D341Med (cell line): Measurements from ENCODE around the gene NBEAL2.
"Not testable (repeated sequence)": the region's sequence is repeated elsewhere in the genome, so short reads cannot be mapped to it uniquely, and the experiment has no call there.

Experiments
- DNase-seq: peaks from one replicate; pipeline ENCODE4 v3.0.0; 2012; ENCODE audit warnings: low spot score

Gene NBEAL2

DNA sequence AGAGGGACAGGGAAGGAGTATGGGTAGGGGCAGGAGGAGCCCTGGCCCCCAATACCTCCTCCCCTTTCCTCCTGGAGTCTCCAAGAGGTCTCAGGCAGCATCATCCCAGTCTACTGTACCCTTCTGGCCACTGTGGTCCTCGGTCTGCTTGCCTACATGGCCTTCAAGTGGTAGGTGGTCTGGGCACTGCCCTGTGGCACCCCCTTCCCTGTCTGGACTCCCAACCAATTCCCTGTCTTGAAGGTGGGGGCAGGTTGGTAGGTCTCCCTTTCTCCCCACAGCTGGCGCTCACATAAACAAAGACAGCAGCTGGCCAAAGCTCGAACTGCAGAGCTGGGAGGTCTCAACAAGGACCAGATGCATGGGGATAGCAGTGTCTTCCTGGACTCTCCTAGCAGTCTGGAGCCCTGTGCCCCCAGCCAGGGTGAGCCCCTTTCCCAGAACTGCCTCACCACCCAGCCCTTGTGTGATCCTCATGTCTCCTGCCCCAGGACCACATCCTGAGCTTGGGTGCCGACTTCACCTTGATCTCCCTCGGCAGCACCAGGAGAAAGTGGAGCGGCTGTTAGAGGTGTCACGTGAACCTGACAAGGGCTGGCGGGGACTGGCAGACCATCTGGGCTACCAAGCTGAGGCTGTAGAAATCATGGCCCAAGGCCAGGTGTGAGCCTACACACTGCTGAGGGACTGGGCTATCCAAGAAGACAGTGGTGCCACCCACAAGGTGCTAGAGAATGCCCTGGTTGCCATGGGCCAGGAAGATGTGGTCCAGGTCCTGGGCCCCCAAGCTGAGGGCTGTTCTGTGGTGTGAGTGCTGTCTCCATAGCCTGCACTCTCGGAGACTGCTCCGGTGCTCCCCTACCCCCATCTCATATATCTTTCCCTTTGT is 33.1 kb downstream of the NBEAL2 start:
- DNase-seq = no peak

DNA sequence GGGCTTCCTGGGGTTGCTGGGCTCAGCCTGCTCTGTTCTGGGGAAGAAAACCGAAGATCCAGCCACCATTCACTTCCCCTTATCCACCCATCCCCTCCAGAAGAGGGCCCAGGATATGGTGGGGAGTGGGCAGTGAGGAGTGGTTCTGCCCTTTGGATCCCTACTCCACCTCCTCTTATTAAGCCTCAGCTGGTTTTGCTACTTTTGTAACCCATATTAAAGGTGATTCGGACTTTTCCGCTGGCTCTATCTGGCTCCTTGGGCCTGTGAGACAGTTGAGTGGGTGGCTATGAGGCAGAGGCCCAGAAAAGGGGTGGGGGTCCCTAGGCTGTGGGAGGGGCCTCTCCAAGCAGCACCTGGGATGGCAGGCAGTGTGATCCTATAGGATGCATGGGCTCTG is 33.8 kb downstream of the NBEAL2 start:
- DNase-seq = no peak

DNA sequence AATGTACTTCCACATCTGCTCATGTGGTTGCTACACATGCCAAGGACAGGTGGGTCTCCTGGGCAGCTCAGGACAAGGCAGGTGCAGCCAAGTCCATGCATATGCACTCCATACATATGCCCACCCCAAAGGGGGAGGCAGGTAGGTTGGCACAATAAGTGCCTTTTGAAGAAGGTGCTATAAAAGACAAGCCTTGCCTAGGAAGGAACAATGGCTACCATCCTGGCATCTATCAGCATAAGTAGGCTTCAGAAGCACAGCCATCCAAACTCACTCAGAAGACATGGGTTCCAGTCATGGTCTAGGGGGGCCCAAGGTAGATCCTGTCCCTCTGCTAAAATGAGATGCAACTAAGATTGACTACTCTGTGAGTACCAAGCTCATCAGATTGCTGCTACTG is 34.6 kb downstream of the NBEAL2 start:
- no peak for DNase-seq

DNA sequence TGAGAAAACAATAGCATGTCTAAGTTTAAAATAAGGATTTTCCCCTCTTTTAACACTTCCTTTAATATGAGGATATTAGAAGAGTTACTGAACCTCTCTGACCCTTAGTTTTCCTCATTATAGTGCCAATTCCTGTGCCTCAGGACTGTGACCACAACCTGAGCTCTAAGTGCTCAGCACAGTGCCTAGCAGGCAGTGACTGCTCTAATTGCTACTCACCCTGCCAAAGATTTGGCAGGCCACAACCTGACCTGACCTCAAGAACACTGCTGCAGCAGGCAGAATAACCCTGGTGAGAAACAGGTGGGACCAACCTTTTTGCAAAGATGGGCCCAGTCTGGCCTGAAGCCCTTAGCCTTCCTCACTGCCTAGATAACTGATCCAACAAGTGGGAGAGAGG is 35.7 kb downstream of the NBEAL2 start:
- no peak for DNase-seq

DNA sequence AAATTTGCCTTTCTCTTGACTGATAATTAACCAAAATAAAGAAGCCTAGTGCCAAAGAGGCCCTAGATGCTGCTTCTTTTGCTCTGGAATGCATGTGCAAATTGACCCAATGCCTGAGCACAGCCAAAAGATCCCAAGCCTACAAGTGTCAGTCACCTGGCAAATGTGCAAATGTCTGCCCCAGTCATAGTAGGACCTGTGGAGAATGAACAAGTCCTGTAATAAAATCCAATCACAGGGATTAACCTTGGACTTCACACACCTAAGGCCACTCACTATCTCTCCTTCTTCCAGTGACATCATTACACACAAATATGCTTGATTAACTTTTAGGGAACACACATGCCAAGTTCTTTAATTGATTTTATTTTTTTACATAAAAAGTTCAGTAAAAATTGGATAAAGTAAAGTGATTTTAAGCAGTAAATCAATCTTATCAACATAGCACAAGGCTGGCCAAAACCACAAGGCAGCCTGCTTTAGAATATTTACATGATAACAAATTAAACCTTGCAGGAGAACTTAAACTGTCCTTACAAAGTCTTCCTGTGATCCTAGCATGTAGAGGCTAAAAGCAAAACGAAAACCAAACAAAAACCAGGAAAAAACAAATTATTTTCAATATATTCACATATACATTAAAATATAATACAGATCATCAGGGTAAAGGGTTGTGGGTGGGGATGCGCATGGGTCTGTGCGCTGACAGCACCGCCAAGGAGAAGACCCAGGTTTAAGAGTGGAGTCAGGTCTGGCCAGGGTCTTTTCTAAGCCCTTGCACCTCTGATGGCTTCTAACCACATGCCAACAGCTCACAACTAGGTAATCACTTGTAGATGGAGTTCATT is 36.8 kb downstream of the NBEAL2 start:
- no peak for DNase-seq

DNA sequence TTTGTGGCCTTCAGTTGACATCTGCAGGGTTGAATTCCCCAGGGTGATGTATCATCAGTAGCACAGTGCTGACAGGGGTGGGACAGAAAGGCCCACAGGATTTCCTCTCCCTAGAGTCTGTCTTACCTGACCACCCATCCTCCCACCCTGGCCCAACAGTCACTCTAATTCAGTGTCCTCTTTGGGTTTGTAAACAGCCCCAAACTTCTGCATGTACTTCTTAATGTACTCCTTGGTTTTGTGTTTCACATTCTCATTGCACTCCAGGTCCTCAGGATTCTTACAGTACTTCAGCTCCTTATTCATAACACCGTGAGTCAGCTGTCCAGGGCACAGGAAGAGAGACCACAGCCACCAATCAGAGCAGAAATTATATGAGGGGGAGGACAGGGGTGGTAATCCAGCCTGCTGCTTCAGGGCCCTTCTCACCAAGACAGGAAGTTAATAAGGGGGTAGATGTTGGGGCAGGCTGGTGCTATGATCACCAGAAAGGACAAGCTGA is 37.5 kb downstream of the NBEAL2 start:
- no peak for DNase-seq

DNA sequence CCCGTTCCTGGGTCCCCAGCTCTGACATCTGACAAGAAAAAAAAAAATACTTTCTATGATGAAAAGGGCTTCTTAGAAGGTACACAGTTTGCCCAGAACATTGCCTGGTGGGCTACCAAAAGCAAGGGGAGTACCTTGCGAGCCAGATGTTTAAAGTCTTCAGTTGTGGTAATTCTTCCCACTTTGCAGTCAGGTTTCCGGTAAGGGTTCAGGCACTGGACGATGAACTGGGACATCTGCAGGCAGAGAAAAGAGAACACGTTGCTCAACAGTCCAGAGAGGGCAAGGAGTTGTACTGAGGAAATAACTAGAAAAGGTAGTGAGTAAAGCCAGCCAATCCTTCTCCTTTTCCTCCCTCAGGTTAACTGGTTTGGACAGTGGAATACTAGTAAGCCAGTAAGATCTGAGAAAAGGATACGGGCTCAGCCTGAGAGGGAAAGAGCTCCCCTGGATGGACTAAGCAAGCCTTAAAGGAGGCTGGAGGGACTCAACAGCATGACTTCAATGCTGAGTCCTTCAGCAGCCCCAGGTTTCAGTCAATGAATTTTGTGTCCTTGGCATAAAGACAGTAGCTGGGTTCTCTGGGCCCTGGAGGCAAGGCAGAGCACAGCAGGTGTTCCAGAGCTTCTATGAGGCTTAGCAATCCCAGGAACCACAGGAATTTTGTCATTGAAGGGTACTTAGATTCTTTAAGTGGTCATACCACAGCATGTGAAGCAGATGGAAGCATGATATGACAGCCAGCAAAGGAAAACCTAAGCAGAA is 38.2 kb downstream of the NBEAL2 start:
- no peak for DNase-seq

DNA sequence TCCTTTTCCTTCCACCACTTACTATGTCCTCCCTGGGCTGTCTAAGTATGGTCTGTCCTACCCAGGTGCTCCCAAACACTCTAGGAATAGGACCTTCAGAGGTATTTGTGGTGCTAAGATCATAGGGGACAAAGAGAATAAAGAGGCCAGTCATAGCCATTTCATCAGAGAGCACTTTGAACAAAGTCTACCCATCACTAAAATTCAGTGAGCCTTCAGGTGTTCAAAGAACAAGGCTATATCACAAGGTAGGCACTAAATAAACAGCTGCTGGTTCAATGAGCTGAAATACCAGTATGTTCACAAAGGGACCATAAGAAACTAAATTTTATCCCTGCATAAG is 38.8 kb downstream of the NBEAL2 start:
- DNase-seq = no peak

DNA sequence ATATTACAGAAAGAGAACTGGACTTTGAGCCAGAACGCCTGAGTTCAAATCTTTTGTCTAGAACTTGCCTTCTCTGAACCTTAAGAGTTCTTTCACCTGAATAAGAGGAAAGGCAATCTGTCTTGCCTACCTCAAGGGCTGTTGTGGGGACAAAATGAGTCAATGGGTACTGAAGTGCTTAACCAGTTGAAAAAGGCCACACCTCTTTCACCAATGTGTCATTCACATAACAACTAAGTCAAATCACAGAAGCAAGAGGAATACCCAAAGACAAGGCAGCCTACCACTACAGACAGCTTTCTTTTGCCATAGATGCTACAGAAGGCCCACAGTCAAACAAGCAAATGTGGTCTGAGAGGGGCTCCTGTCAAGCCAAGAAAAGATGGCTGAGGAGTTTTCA is 39.7 kb downstream of the NBEAL2 start:
- DNase-seq = no peak

DNA sequence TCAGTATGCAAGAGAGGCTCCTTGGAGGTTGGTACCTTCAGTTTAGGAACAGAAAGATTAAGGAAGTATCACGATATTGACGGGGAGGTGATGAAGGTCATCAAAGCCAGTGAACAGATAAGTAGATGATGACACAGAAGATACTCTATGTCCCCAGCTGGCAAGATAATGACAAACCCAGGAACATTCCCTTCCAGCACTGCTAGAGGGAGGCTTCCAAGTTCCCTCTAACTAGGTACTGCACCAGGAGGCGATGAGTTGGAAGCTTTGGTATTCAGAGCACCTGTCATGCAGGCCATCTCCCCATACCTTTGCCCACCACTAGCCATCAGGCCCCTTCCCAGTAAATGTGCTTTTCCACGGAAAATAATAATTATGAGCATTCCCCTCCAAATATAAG is 40.8 kb downstream of the NBEAL2 start:
- DNase-seq = no peak

DNA sequence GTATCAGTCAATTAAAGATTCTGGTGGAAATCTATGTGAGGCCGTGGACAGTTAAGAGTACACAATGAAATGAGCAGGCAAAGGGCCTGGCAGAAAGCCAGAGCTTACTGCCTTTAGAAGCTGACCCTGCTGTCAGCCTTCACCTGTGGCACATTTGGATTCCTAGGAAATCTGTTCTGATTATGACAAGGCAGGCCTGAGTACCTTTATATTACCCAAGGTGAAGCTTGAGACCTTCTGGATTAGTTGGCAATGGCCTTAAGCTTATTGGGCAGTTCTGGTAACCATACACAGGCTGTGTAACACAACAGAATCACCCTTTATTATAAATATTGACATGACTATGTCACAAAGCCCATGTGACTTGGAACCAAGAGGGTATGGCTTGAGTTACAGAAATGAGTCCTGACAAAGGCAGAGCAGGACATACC is 43.2 kb downstream of the NBEAL2 start:
- DNase-seq = no peak

DNA sequence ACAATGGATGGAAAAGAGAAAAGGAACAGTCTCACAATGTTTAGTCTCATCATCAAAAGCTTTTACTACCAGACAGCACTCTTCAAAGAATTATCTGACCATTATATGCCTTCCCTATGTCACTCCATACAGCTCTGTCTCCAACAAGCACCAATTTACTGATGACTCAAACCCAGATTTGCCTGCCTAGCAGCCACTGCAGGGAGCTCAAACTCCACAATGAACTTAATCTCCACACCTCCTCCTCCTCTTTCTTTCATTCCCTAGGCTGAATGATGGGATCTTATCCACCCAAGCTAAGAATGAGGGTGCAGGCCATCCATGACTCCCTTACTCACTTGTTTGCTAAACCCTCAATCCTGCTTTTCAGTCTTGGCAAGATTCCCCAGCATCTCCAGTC is 45.5 kb downstream of the NBEAL2 start:
- no peak for DNase-seq

DNA sequence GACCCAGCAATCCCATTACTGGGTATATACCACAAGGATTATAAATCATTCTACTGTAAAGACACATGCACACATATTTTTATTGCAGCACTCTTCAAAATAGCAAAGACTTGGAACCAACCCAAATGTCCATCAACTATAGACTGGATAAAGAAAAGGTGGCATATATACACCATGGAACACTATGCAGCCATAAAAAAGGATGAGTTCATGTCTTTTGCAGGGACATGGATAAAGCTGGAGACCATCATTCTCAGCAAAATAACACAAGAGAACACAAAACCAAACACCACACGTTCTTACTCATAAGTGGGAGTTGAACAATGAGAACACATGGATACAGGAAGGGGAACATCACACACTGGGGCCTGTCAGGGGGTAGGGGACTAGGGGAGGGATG is 47.0 kb downstream of the NBEAL2 start:
- DNase-seq = not testable (repeated sequence)

DNA sequence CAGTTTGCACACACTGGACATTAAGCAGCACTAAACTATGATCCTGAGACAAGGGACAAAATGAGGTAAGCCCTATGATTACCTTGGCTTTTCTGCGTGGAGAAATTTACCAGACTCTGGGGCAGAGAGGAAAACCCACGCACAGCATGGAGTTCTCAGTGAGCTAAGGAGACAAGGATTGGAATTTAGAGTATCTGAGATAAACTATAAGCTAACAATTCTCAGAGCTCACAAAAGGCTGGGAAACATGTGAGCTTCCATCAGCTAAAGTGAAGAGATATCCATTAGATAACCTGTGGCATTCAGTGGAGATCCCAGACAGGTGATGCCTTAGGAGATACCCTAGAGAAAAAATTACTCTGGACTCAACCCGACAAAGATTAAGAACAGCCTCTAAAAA is 48.7 kb downstream of the NBEAL2 start:
- no peak for DNase-seq

DNA sequence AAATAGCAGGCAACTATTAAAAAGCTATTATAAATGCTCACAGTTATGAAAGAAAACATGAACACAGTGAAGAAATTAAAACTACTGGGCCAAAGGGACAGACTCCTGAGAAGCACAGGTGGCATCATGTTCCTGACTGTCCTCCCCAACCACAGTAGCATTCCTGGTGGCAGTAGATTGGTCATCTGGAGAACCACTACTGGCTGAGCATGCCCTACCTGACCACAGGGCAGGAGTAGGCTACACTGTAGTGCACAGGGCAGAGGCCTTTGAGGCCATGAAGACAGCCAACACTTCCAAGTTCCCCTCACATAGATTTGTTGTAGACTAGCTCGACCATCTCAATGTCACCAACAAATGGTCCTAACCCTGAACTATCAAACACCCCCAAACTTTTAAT is 49.2 kb downstream of the NBEAL2 start:
- no peak for DNase-seq

DNA sequence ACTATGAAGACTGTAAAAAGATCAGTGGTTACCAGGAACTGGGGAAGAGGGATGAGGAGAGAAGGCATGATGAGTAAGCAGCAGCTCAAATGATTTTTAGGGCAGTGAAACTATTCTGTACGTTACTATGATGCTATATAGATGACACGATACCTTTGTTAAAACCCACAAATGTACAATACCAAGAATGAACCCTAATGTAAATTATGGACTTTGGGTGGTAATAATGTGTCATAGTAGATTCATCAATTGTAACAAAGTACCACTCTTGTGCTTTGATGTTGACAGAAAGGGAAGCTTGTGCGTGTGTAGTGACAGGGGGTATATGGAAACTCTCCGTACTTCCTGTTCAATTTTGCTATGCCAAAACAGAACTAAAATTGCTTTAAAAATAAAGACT is 51.6 kb downstream of the NBEAL2 start:
- DNase-seq = not testable (repeated sequence)

DNA sequence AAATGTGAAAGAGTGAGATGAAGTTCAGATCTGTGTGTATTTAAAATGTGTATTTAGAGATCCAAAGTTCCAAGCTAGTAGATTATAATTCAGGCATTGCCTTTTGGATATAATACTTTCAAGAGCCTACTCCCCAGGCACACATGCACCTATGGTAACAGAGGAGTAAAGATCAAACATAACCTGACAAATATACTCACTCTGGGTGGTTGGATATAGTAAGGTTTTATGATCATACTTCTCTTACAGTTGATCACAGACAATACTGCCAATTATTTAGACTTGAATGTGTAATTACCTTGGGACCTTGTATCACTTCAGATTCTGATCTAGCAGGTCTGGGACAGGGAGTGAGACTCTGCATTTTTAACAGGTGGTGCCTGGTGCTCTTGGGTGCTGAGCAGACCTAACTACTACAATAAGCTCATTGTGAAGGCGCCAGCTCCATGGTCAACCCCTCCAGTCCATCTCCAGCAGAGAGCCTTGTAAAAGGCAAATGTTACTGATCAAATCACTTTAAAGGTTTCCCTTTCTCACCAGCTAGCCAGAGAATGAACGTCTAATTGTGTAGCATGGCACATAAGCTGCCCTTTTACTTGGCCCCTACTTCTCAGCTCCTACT is 55.5 kb downstream of the NBEAL2 start:
- DNase-seq = no peak

DNA sequence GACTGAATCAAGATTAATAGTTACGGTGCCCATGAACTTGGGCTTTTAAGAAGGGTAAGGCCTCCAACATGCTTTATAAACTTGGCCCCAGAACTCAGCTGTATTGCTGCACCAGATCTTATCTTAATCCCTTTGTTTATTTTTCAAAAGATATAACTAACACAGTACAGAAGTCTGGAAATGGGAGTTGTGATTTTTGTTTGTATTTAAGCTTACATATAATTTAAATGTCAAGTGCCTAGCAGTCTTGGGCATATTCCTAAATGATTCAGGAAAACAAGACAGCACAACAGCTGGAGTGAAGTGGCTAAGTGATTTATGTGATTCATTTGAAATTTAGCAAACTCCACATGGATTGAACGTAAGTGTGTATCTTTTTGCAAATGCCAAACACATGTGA is 56.2 kb downstream of the NBEAL2 start:
- no peak for DNase-seq

DNA sequence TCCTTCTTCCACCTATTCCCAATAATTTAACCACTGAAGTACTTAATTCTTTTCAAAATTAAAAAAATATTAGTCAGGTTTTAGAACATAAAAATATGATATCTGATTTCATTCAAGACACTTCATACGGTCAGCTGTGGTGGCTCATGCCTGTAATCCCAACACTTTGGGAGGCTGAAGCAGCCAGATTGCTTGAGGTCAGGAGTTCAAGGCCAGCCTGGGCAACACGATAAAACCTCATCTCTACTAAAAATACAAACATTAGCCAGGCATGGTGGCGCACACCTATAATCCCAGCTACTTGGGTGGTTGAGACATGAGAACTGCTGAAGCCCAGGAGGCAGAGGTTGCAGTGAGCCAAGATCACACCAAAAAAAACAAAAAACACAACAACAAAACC is 56.7 kb downstream of the NBEAL2 start:
- no peak for DNase-seq

DNA sequence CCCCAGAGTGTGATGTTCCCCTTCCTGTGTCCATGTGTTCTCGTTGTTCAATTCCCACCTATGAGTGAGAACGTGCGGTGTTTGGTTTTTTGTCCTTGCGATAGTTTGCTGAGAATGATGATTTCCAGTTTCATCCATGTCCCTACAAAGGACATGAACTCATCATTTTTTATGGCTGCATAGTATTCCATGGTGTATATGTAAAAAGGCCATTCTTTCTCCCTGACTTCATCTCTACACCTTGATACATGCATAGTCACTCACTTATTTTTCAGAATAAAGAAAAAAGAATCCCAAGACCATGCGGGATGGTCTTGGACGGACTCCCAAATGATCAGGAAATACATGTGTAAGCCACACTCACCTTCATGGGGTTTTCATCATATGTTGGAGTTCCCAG is 57.8 kb downstream of the NBEAL2 start:
- DNase-seq = not testable (repeated sequence)

DNA sequence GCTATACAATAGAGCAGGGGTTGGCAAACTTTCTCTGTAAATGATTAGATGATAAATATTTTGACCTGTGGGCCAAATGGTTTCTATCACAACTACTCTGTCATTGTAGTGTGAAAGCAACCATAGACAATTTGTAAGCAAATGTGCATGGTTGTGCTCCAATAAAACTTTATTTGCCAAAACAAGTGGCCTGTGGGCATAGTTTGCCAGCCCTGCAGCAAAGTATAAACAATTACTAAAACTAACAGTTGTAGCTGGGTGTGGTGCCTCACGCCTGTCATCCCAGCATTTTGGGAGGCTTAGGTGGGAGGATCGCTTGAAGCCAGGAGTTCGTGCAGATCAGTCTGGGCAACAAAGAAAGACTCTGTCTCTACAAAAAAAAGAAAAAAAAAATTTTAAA is 61.6 kb downstream of the NBEAL2 start:
- no peak for DNase-seq

DNA sequence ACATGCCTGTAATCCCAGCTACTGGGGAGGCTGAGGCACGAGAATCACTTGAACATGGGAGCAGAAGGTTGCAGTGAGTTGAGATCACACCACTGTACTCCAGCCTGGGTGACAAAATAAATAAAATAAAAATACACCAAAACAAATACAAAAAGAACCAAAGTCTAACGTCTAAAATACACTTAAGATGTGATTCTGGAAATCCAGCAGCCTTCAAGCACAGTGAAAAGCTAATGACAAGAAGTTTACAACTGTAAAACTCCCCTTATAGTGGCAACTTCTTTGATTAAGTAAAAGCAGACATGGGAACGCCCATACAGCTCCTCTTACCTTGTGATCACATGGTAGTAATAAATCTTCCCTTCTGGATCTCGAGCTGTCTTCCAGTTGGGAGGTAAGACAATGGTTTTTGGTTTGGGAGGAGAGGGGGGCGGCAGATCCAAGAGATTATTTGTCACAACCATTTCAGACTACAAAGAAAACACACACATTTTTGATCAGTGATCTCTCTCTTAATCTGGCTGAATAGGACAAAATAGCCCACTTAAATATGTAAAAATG is 62.8 kb downstream of the NBEAL2 start:
- DNase-seq = no peak
